AG09309 (cell line): ENCODE data around the gene PLK2.

Experiments used
- DNase-seq: peaks from one replicate; pipeline ENCODE4 v3.0.0-alpha.2; 2010; ENCODE audit warnings: low read depth
- H3K4me3 ChIP-seq: 2 replicates; pipeline ENCODE4 v1.5.1; 2011; ENCODE audit warnings: mild to moderate bottlenecking, low read depth, low read length, moderate library complexity; ENCODE audit not compliant: control insufficient read depth
- TF ChIP-seq, protein P1 (sequence below): IDR thresholded peaks from 2 replicates; pipeline ENCODE4 v1.5.1; 2011; ENCODE audit warnings: mild to moderate bottlenecking, low read depth, low read length, inconsistent platforms; ENCODE audit not compliant: insufficient read depth, control insufficient read depth; ENCODE audit errors: missing control alignments

Gene PLK2

DNA sequence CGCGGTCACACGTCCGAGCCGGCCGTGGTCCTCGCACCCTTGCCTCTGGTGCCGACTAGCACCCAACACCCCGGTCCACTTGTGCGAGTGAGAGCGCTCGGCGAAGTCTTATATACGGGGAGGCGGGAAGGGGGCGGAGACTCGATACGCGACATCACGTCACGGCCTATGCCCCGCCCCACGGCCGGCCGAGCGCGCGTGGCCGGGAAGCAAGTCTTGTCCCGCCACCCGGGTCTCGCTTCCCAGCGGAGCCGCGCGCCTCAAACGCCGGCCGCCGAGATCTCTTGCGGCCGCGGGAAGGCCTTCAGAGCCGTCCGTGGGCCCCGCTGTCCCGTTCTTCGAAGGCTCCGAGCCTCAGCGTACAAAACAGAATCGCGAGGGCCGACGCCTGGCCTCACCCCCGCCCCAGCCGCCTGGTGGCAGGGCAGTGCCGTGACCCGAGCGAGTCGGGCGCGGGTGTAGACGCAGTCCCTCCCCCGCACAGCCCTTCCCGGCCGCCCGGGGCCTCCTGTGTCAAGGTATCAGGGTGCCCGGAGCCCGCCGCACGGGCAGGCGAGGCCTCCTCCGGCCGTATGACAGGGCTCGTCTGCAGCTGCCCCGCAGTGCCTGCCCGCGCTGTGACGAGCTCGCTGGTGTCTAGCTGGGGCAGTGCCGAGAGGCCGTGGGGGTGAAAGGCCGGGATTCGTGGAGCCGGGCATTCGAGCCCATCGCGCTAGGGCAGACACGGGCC is at the start of gene PLK2:
Gene PLK2, minus strand, starts transcription at position 85 of the 730 bp plus-strand sequence. CDS start 127 bp downstream, outside the sequence.
- TF ChIP-seq, protein P1, sequence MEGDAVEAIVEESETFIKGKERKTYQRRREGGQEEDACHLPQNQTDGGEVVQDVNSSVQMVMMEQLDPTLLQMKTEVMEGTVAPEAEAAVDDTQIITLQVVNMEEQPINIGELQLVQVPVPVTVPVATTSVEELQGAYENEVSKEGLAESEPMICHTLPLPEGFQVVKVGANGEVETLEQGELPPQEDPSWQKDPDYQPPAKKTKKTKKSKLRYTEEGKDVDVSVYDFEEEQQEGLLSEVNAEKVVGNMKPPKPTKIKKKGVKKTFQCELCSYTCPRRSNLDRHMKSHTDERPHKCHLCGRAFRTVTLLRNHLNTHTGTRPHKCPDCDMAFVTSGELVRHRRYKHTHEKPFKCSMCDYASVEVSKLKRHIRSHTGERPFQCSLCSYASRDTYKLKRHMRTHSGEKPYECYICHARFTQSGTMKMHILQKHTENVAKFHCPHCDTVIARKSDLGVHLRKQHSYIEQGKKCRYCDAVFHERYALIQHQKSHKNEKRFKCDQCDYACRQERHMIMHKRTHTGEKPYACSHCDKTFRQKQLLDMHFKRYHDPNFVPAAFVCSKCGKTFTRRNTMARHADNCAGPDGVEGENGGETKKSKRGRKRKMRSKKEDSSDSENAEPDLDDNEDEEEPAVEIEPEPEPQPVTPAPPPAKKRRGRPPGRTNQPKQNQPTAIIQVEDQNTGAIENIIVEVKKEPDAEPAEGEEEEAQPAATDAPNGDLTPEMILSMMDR, result peak; percentile 34
- DNase-seq, result peak; percentile 82
- peak within 1 kb of the TSS; percentile 93 for H3K4me3 ChIP-seq

DNA sequence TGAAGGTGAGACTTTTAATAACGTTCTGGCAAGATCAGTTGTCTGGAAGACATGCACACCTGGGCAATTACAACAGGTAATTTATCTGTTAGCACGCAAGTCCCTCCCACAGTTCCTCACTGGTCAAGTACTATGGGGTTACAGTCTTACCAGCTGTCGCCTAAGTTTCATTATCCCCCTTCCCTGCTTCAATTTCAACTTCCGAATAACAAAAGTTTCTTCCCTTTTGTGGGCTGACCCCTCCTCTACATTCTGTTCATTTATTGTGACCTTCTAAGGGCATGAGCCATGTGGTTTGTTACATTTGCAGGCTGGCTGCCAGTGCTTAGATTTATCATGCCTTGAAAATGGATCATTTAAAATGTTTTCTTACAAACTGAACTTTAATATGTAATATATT is 47.8 kb upstream of the PLK2 start:
- TF ChIP-seq, protein P1, result no peak
- no peak for DNase-seq
- no peak overlapping the region for H3K4me3 ChIP-seq

DNA sequence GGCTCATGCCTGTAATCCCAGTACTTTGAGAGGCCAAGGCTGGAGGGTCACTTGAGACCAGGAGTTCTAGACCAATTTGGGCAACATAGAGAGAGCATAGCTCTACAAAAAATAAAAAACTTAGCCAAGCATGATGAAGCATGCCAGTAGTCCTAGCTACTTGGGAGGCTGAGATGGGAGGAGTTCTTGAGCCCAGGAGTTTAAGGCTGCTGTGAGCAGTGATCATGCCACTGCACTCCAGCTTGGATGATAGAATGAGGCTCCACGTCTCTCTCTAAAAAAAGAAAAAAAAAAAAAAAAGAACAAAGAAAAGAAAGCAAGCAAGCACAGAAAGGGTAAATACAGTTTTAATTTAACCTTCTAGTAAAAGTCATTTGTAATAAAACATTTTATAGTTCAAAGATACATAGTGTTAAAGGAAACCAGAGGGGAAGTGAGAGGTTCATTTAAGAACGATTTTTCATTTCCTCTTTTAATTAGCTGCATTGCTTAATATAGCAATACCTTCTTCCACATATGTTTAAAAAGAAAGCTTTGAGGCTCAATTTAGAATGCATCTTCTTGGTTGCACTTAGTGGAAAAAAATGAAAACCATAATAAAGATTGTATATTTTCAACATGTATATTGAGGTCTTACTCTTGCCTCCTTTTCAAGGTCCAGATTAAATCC is 46.2 kb upstream of the PLK2 start:
- TF ChIP-seq, protein P1, result no peak
- no peak for DNase-seq
- H3K4me3 ChIP-seq, result no peak overlapping the region

DNA sequence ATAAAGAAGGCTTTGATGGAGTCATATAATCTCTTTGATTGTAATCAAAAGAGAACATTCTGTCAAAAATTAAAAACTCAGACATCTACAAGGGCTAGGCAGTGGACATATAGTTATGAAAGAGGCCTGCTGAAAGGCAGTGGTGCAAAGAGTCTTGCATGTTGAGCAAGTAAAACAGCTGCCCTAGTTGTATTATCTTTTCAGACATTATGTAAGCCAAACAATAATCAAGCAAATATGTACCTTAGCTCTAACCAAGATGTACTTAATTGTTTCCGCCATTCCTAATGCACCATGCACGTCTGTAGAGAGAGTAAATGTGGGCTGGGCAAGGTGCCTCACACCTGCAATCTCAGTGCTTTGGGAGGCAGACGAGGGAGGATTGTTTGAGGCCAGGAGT is 45.6 kb upstream of the PLK2 start:
- TF ChIP-seq, protein P1, result no peak
- no peak for DNase-seq
- no peak overlapping the region for H3K4me3 ChIP-seq

DNA sequence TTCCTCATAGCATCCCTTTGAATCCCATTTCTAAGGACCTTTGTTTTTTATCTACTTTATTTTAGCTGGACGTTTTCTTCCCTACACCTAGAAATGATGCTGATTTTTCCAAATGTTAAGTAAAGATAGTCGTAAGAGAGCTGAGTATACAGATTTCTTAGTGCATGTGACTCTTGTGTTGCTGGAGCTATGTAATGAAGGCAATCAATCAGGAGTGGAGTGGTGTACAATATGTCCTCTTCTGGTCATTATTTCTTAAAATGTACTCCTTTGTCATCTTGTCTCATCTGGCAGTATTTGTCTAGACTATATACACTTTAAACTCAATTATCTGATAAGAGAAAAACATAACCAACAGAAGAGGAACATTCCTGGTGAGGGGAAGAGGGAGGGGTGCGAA is 44.9 kb upstream of the PLK2 start:
- DNase-seq, result no peak
- TF ChIP-seq, protein P1, result no peak
- no peak overlapping the region for H3K4me3 ChIP-seq

DNA sequence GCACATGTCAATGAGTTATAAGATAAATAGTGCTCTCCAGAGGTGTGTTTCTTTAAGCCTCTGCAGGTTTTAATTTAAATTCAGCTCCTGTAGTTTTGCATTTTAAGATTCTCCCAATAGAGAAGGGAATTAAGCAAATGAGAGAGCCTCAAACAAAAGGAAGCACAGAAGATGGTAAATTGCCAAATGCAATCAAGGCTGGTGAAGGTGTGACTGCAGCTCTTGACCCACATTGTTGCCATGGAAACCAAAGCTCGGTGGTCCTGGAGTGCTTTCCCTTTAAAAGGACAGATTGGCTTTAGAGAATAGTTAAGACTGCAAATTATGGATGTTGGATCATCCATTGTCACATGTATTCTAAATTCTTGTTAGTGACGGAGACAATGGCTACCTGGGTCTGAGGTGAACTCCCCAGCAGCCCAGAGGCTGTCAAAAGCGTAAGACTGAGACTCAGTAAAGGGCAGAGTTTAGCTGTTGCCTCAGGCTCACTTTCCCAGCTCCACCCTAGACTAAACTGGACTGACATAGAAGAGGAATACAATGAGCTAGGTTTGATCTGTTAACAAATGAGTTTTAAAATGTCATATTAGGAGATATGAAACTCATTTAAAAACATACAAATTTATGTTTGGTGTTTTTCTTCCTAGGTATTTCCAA is 43.6 kb upstream of the PLK2 start:
- no peak overlapping the region for H3K4me3 ChIP-seq
- no peak for DNase-seq
- TF ChIP-seq, protein P1, result no peak
